HEK293 (cell line): ENCODE measurements around the gene SAT1.

ENCODE experiments used
- KLF10 ChIP-seq: fragments of 450-650 bp; IDR thresholded peaks from 2 replicates; pipeline ENCODE4 v1.5.1; 2018; ENCODE audit warnings: missing biosample characterization, mild to moderate bottlenecking, missing genetic modification characterization
- KLF16 ChIP-seq: fragments of 450-650 bp; formaldehyde crosslinking; IDR thresholded peaks from 2 replicates; pipeline ENCODE4 v1.5.1; 2017; ENCODE audit warnings: missing biosample characterization, missing genetic modification characterization
- KLF7 ChIP-seq: fragments of 450-650 bp; formaldehyde crosslinking; IDR thresholded peaks from 2 replicates; pipeline ENCODE4 v1.5.1; 2016; ENCODE audit warnings: missing biosample characterization, missing genetic modification characterization, borderline replicate concordance
- SP2 ChIP-seq: fragments of 450-650 bp; formaldehyde crosslinking; IDR thresholded peaks from 2 replicates; pipeline ENCODE4 v1.5.1; 2016; ENCODE audit warnings: missing biosample characterization, missing genetic modification characterization
- YY2 ChIP-seq: fragments of 450-650 bp; formaldehyde crosslinking; IDR thresholded peaks from 2 replicates; pipeline ENCODE4 v1.5.1; 2016; ENCODE audit warnings: missing biosample characterization, missing genetic modification characterization
- ZBTB48 ChIP-seq: fragments of 450-650 bp; formaldehyde crosslinking; IDR thresholded peaks from 2 replicates; pipeline ENCODE4 v1.5.1; 2016; ENCODE audit warnings: missing biosample characterization, missing genetic modification characterization
- ZNF133 ChIP-seq: fragments of 450-650 bp; formaldehyde crosslinking; IDR thresholded peaks from 2 replicates; pipeline ENCODE4 v1.5.1; 2016; ENCODE audit warnings: missing biosample characterization, missing genetic modification characterization
- ZNF16 ChIP-seq: fragments of 450-650 bp; formaldehyde crosslinking; IDR thresholded peaks from 2 replicates; pipeline ENCODE4 v1.5.1; 2016; ENCODE audit warnings: low read depth, missing biosample characterization, missing genetic modification characterization
- ZNF211 ChIP-seq: fragments of 450-650 bp; formaldehyde crosslinking; IDR thresholded peaks from 2 replicates; pipeline ENCODE4 v1.5.1; 2016; ENCODE audit warnings: low read depth, missing biosample characterization, missing genetic modification characterization
- ZNF214 ChIP-seq: fragments of 450-650 bp; formaldehyde crosslinking; IDR thresholded peaks from 2 replicates; pipeline ENCODE4 v1.5.1; 2017; ENCODE audit warnings: missing biosample characterization, mild to moderate bottlenecking, missing genetic modification characterization, borderline replicate concordance
- ZNF324 ChIP-seq: fragments of 450-650 bp; formaldehyde crosslinking; IDR thresholded peaks from 2 replicates; pipeline ENCODE4 v1.5.1; 2016; ENCODE audit warnings: missing biosample characterization, missing genetic modification characterization
- ZNF335 ChIP-seq: fragments of 450-650 bp; formaldehyde crosslinking; conservative IDR thresholded peaks from 2 replicates; pipeline ENCODE4 v1.5.1; 2016; ENCODE audit warnings: missing biosample characterization, missing genetic modification characterization
- ZNF341 ChIP-seq: fragments of 450-650 bp; formaldehyde crosslinking; IDR thresholded peaks from 2 replicates; pipeline ENCODE4; 2016; ENCODE audit warnings: low read depth, missing biosample characterization, missing genetic modification characterization
- ZNF426 ChIP-seq: fragments of 450-650 bp; formaldehyde crosslinking; IDR thresholded peaks from 2 replicates; pipeline ENCODE4 v1.5.1; 2017; ENCODE audit warnings: missing biosample characterization, missing genetic modification characterization, mild to moderate bottlenecking, inconsistent platforms, moderate library complexity
- ZNF677 ChIP-seq: fragments of 450-650 bp; IDR thresholded peaks from 2 replicates; pipeline ENCODE4 v1.5.0; 2018; ENCODE audit warnings: missing biosample characterization, mild to moderate bottlenecking, missing genetic modification characterization, moderate library complexity
- ZNF76 ChIP-seq: fragments of 450-650 bp; formaldehyde crosslinking; IDR thresholded peaks from 2 replicates; pipeline ENCODE4; 2016; ENCODE audit warnings: low read depth, missing biosample characterization, missing genetic modification characterization, borderline replicate concordance
- ZNF843 ChIP-seq: fragments of 450-650 bp; formaldehyde crosslinking; IDR thresholded peaks from 2 replicates; pipeline ENCODE4 v1.5.1; 2016; ENCODE audit warnings: missing biosample characterization, missing genetic modification characterization
- ZSCAN16 ChIP-seq: fragments of 450-650 bp; formaldehyde crosslinking; IDR thresholded peaks from 2 replicates; pipeline ENCODE4 v1.5.1; 2016; ENCODE audit warnings: missing biosample characterization, missing genetic modification characterization
- ZSCAN23 ChIP-seq: fragments of 450-650 bp; formaldehyde crosslinking; IDR thresholded peaks from 2 replicates; pipeline ENCODE4 v1.5.1; 2016; ENCODE audit warnings: missing biosample characterization, missing genetic modification characterization
- TF ChIP-seq, protein P1 (sequence below): fragments of 450-650 bp; formaldehyde crosslinking; IDR thresholded peaks from 2 replicates; pipeline ENCODE4 v1.5.1; 2016; ENCODE audit warnings: missing biosample characterization, missing genetic modification characterization, low read depth
- TF ChIP-seq, protein P2 (sequence below): fragments of 450-650 bp; formaldehyde crosslinking; IDR thresholded peaks from 2 replicates; pipeline ENCODE4; 2016; ENCODE audit warnings: missing biosample characterization, missing genetic modification characterization
- TF ChIP-seq, protein P3 (sequence below): fragments of 450-650 bp; formaldehyde crosslinking; IDR thresholded peaks from 2 replicates; pipeline ENCODE4 v1.5.0; 2017; ENCODE audit warnings: missing biosample characterization, missing genetic modification characterization, borderline replicate concordance
- TF ChIP-seq, protein P4 (sequence below): fragments of 450-650 bp; formaldehyde crosslinking; IDR thresholded peaks from 2 replicates; pipeline ENCODE4 v1.5.1; 2016; ENCODE audit warnings: missing biosample characterization, missing genetic modification characterization
- TF ChIP-seq, protein P5 (sequence below): fragments of 450-650 bp; formaldehyde crosslinking; IDR thresholded peaks from 2 replicates; pipeline ENCODE4 v1.5.1; 2017; ENCODE audit warnings: missing biosample characterization, missing genetic modification characterization
- TF ChIP-seq, protein P6 (sequence below): fragments of 450-650 bp; formaldehyde crosslinking; optimal IDR thresholded peaks from 2 replicates; pipeline ENCODE3; 2016; ENCODE audit warnings: missing biosample characterization, mild to moderate bottlenecking, missing genetic modification characterization
- TF ChIP-seq, protein P7 (sequence below): IDR thresholded peaks from 2 replicates; pipeline ENCODE4 v1.6.1; 2011; ENCODE audit warnings: mild to moderate bottlenecking, low read depth, low read length, borderline replicate concordance

The SAT1 gene

DNA sequence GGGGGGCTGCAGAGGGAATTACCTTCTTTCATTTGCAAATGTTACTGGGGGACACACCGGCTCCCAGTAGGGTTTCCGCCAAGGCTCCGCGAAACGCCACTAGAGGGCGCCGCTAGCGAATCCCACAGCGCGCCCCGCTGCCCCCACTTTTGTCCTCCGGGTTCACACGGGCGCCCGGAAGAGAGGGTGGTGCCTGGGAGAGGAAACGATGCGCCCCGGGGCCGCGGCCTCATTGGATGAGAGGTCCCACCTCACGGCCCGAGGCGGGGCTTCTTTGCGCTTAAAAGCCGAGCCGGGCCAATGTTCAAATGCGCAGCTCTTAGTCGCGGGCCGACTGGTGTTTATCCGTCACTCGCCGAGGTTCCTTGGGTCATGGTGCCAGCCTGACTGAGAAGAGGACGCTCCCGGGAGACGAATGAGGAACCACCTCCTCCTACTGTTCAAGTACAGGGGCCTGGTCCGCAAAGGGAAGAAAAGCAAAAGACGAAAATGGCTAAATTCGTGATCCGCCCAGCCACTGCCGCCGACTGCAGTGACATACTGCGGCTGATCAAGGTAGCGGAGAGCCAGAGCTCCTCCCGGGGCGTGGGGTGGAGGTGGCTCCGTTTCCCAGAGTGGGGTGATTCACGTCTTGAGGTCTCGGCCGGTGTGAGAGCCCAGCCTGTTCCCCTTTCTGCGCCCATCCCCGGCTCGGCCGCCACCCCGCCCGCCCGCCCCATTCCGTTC is at the start of gene SAT1 (continued):
- TF ChIP-seq ZNF211 = no peak
- peak; percentile 76 for TF ChIP-seq SP2 (tag by site-specific recombination)
- no peak for TF ChIP-seq ZBTB48
- TF ChIP-seq ZSCAN16 (tag by site-specific recombination) = no peak
- TF ChIP-seq ZNF324 (tag by site-specific recombination) = no peak
- TF ChIP-seq, protein P1, sequence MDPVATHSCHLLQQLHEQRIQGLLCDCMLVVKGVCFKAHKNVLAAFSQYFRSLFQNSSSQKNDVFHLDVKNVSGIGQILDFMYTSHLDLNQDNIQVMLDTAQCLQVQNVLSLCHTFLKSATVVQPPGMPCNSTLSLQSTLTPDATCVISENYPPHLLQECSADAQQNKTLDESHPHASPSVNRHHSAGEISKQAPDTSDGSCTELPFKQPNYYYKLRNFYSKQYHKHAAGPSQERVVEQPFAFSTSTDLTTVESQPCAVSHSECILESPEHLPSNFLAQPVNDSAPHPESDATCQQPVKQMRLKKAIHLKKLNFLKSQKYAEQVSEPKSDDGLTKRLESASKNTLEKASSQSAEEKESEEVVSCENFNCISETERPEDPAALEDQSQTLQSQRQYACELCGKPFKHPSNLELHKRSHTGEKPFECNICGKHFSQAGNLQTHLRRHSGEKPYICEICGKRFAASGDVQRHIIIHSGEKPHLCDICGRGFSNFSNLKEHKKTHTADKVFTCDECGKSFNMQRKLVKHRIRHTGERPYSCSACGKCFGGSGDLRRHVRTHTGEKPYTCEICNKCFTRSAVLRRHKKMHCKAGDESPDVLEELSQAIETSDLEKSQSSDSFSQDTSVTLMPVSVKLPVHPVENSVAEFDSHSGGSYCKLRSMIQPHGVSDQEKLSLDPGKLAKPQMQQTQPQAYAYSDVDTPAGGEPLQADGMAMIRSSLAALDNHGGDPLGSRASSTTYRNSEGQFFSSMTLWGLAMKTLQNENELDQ (tag by site-specific recombination) = no peak
- no peak for TF ChIP-seq ZNF16 (tag by site-specific recombination)
- no peak for TF ChIP-seq ZNF426
- TF ChIP-seq ZNF843 (tag by site-specific recombination) = peak; percentile 60; the same call in 1 of the 2 replicates
- TF ChIP-seq ZNF677 (tag by site-specific recombination) = no peak
- TF ChIP-seq ZNF214 (tag by site-specific recombination) = no peak
- TF ChIP-seq ZNF341 (tag by site-specific recombination) = no peak
- TF ChIP-seq YY2 (tag by site-specific recombination) = no peak; the same call in 1 of the 2 replicates
- TF ChIP-seq, protein P2, sequence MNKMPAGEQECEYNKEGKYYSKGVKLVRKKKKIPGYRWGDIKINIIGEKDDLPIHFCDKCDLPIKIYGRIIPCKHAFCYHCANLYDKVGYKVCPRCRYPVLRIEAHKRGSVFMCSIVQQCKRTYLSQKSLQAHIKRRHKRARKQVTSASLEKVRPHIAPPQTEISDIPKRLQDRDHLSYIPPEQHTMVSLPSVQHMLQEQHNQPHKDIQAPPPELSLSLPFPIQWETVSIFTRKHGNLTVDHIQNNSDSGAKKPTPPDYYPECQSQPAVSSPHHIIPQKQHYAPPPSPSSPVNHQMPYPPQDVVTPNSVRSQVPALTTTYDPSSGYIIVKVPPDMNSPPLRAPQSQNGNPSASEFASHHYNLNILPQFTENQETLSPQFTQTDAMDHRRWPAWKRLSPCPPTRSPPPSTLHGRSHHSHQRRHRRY (tag by site-specific recombination) = no peak
- no peak for TF ChIP-seq ZNF133
- TF ChIP-seq, protein P3, sequence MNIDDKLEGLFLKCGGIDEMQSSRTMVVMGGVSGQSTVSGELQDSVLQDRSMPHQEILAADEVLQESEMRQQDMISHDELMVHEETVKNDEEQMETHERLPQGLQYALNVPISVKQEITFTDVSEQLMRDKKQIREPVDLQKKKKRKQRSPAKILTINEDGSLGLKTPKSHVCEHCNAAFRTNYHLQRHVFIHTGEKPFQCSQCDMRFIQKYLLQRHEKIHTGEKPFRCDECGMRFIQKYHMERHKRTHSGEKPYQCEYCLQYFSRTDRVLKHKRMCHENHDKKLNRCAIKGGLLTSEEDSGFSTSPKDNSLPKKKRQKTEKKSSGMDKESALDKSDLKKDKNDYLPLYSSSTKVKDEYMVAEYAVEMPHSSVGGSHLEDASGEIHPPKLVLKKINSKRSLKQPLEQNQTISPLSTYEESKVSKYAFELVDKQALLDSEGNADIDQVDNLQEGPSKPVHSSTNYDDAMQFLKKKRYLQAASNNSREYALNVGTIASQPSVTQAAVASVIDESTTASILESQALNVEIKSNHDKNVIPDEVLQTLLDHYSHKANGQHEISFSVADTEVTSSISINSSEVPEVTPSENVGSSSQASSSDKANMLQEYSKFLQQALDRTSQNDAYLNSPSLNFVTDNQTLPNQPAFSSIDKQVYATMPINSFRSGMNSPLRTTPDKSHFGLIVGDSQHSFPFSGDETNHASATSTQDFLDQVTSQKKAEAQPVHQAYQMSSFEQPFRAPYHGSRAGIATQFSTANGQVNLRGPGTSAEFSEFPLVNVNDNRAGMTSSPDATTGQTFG = no peak
- TF ChIP-seq KLF7 (tag by site-specific recombination) = no peak
- TF ChIP-seq, protein P4, sequence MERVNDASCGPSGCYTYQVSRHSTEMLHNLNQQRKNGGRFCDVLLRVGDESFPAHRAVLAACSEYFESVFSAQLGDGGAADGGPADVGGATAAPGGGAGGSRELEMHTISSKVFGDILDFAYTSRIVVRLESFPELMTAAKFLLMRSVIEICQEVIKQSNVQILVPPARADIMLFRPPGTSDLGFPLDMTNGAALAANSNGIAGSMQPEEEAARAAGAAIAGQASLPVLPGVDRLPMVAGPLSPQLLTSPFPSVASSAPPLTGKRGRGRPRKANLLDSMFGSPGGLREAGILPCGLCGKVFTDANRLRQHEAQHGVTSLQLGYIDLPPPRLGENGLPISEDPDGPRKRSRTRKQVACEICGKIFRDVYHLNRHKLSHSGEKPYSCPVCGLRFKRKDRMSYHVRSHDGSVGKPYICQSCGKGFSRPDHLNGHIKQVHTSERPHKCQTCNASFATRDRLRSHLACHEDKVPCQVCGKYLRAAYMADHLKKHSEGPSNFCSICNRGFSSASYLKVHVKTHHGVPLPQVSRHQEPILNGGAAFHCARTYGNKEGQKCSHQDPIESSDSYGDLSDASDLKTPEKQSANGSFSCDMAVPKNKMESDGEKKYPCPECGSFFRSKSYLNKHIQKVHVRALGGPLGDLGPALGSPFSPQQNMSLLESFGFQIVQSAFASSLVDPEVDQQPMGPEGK (tag by site-specific recombination) = peak; percentile 92
- TF ChIP-seq, protein P5, sequence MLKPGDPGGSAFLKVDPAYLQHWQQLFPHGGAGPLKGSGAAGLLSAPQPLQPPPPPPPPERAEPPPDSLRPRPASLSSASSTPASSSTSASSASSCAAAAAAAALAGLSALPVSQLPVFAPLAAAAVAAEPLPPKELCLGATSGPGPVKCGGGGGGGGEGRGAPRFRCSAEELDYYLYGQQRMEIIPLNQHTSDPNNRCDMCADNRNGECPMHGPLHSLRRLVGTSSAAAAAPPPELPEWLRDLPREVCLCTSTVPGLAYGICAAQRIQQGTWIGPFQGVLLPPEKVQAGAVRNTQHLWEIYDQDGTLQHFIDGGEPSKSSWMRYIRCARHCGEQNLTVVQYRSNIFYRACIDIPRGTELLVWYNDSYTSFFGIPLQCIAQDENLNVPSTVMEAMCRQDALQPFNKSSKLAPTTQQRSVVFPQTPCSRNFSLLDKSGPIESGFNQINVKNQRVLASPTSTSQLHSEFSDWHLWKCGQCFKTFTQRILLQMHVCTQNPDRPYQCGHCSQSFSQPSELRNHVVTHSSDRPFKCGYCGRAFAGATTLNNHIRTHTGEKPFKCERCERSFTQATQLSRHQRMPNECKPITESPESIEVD (tag by site-specific recombination) = no peak
- TF ChIP-seq ZSCAN23 (tag by site-specific recombination) = peak; percentile 68; the same call in 1 of the 2 replicates
- TF ChIP-seq ZNF76 (tag by site-specific recombination) = 0 out of 2 replicates have a peak, but pooled peaks have one; percentile 35
- TF ChIP-seq KLF10 = peak; percentile 32; the same call in 1 of the 2 replicates
- TF ChIP-seq, protein P6, sequence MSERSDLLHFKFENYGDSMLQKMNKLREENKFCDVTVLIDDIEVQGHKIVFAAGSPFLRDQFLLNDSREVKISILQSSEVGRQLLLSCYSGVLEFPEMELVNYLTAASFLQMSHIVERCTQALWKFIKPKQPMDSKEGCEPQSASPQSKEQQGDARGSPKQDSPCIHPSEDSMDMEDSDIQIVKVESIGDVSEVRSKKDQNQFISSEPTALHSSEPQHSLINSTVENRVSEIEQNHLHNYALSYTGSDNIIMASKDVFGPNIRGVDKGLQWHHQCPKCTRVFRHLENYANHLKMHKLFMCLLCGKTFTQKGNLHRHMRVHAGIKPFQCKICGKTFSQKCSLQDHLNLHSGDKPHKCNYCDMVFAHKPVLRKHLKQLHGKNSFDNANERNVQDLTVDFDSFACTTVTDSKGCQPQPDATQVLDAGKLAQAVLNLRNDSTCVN = peak; percentile 32
- TF ChIP-seq, protein P7, sequence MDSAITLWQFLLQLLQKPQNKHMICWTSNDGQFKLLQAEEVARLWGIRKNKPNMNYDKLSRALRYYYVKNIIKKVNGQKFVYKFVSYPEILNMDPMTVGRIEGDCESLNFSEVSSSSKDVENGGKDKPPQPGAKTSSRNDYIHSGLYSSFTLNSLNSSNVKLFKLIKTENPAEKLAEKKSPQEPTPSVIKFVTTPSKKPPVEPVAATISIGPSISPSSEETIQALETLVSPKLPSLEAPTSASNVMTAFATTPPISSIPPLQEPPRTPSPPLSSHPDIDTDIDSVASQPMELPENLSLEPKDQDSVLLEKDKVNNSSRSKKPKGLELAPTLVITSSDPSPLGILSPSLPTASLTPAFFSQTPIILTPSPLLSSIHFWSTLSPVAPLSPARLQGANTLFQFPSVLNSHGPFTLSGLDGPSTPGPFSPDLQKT = peak; percentile 30; the same call in 1 of the 2 replicates
- no peak for TF ChIP-seq ZNF335 (tag by site-specific recombination)
- peak; percentile 87; the same call in 1 of the 2 replicates for TF ChIP-seq KLF16
